SU-DHL-6 (cell line): ENCODE results near the gene TNNI2.

Experiments
- H2AFZ ChIP-seq: fragments of 200-600 bp; sonication (generic); 2 replicates; pipeline ENCODE4 v1.6.1; 2014; ENCODE audit warnings: low read depth, mild to moderate bottlenecking, moderate library complexity, mixed read lengths, antibody characterized with exemption, low read length; ENCODE audit not compliant: severe bottlenecking
- H3F3A ChIP-seq: fragments of 200-600 bp; shearing (Covaris generic); 2 replicates; pipeline ENCODE4 v1.6.0; 2016; ENCODE audit warnings: antibody characterized with exemption, mild to moderate bottlenecking; ENCODE audit not compliant: insufficient read depth
- H3K27ac ChIP-seq: fragments of 200-600 bp; sonication (generic); 2 replicates; pipeline ENCODE4 v1.5.1; 2016; ENCODE audit warnings: low read depth, mild to moderate bottlenecking, low read length, moderate library complexity, mixed read lengths
- H3K27me3 ChIP-seq: fragments of 200-600 bp; sonication (generic), shearing (Covaris generic); 2 replicates; pipeline ENCODE4 v1.6.0; 2014; ENCODE audit warnings: mild to moderate bottlenecking, low read length
- H3K36me3 ChIP-seq: fragments of 200-600 bp; sonication (generic); 2 replicates; pipeline ENCODE4 v1.6.1; 2014; ENCODE audit warnings: mild to moderate bottlenecking, low read length, mixed read lengths
- H3K4me2 ChIP-seq: fragments of 300-600, 200-600 bp; shearing (Covaris generic), sonication (generic); 2 replicates; pipeline ENCODE4 v1.6.0; 2014; ENCODE audit warnings: low read length, low read depth, mild to moderate bottlenecking; ENCODE audit not compliant: poor library complexity, severe bottlenecking
- H3K4me3 ChIP-seq: fragments of 200-600 bp; sonication (generic); 2 replicates; pipeline ENCODE4 v1.5.1; 2014; ENCODE audit warnings: antibody characterized with exemption, low read length, mild to moderate bottlenecking, mixed read lengths; ENCODE audit not compliant: insufficient read depth, poor library complexity, severe bottlenecking
- H3K79me2 ChIP-seq: fragments of 200-600 bp; sonication (generic); 2 replicates; pipeline ENCODE4 v1.6.1; 2014; ENCODE audit warnings: mild to moderate bottlenecking, low read length, moderate library complexity; ENCODE audit not compliant: insufficient read depth
- H3K9ac ChIP-seq: fragments of 200-600 bp; sonication (generic); 2 replicates; pipeline ENCODE4 v1.7.0; 2014; ENCODE audit warnings: mild to moderate bottlenecking, low read length
- H3K9me2 ChIP-seq: fragments of 200-600 bp; sonication (generic); replicated peaks from 2 replicates; pipeline ENCODE4 v1.6.1; 2014; ENCODE audit warnings: low read length; ENCODE audit not compliant: insufficient read depth
- H3K9me3 ChIP-seq: fragments of 200-600 bp; sonication (generic); 2 replicates; pipeline ENCODE4 v1.6.1; 2014; ENCODE audit warnings: low read length, mixed read lengths; ENCODE audit not compliant: insufficient read depth
- H4K20me1 ChIP-seq: fragments of 200-600 bp; sonication (generic); 2 replicates; pipeline ENCODE4 v1.6.1; 2014; ENCODE audit warnings: low read depth, mild to moderate bottlenecking, antibody characterized with exemption, low read length, moderate library complexity, mixed read lengths
- EZH2phosphoT487 ChIP-seq: fragments of 200-600 bp; sonication (generic), shearing (Covaris generic); conservative IDR thresholded peaks from 2 replicates; pipeline ENCODE4 v1.6.1; 2018; ENCODE audit warnings: mild to moderate bottlenecking, antibody characterized with exemption, low read length, moderate library complexity, mixed read lengths
- TF ChIP-seq, protein P1 (sequence below): fragments of 200-600 bp; sonication (generic); IDR thresholded peaks from one replicate; pipeline ENCODE4 v1.5.1; 2017; ENCODE audit warnings: antibody characterized with exemption, mild to moderate bottlenecking, low read length, moderate library complexity; ENCODE audit not compliant: insufficient read depth, poor library complexity, severe bottlenecking

TNNI2 gene

DNA sequence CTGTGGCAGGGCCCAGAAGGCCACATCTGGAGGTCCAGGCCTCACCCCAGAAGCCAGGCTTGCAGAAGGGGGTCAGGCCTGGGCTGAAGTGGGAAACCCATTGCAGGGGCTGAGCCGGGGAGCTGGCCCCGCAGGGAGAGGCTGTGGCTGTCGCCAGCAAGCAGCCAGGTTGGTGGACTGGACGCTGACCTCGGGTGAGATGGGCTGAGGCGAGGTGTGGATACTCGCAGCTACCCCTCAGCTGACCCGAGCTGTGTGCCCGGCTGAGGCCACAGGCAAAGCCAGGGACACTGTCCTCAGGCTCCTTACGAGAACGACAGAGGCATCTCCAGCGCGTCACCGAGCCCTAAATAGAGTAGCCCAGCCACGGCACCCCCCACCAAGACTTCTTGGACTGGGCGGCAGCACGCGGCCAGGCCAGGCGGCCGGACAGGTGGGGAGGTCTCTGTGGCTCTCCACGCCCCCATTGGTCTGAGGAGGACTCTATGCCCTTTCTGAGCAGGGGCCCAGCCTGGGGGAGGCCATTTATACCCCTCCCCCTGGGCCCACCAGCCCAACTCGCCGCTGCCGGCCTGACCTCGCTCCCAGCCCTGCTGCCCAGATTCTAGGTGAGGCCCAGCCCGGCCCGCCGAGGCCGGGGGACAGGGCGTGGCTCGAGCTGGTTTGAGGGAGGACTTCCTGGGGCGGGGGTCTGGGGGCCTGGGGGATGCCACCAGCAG is at the start of gene TNNI2:
TNNI2 (plus strand) TSS at position 556 of the 719 bp plus-strand sequence. CDS start 716 bp downstream, outside the sequence.
- Histone ChIP-seq H3K79me2 (no peaks in the 10 kb centered on the region), H4K20me1 (no peaks in the 10 kb centered on the region), H3K27ac (peak within 1 kb of the TSS; percentile 64; the same call in 1 of the 2 replicates), H3K36me3 (no peaks in the 10 kb centered on the region), H2AFZ (no peak within 1 kb of the TSS), H3K27me3 (no peaks in the 10 kb centered on the region), H3F3A (no peaks in the 10 kb centered on the region), H3K9me2 (no peaks in the 10 kb centered on the region), H3K9me3 (no peaks in the 10 kb centered on the region), H3K4me2 (peak within 1 kb of the TSS; percentile 32), H3K9ac (no peak within 1 kb of the TSS; the same call in 1 of the 2 replicates), H3K4me3 (no peak within 1 kb of the TSS)
- TF ChIP-seq, protein P1, sequence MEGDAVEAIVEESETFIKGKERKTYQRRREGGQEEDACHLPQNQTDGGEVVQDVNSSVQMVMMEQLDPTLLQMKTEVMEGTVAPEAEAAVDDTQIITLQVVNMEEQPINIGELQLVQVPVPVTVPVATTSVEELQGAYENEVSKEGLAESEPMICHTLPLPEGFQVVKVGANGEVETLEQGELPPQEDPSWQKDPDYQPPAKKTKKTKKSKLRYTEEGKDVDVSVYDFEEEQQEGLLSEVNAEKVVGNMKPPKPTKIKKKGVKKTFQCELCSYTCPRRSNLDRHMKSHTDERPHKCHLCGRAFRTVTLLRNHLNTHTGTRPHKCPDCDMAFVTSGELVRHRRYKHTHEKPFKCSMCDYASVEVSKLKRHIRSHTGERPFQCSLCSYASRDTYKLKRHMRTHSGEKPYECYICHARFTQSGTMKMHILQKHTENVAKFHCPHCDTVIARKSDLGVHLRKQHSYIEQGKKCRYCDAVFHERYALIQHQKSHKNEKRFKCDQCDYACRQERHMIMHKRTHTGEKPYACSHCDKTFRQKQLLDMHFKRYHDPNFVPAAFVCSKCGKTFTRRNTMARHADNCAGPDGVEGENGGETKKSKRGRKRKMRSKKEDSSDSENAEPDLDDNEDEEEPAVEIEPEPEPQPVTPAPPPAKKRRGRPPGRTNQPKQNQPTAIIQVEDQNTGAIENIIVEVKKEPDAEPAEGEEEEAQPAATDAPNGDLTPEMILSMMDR: no peak
- no peak for TF ChIP-seq EZH2phosphoT487

- no peak overlapping the region for H3K4me2 ChIP-seq
- TF ChIP-seq EZH2phosphoT487: no peak
- H3K9ac ChIP-seq: no peak overlapping the region
- no peaks in the 10 kb centered on the region for H3K27me3 ChIP-seq
- no peaks in the 10 kb centered on the region for H3K9me2 ChIP-seq
- H3K4me3 ChIP-seq: no peak overlapping the region
- H3K27ac ChIP-seq: no peak overlapping the region
- no peaks in the 10 kb centered on the region for H3K79me2 ChIP-seq
- H3K36me3 ChIP-seq: no peaks in the 10 kb centered on the region
- no peaks in the 10 kb centered on the region for H3K9me3 ChIP-seq
- no peaks in the 10 kb centered on the region for H3F3A ChIP-seq
- no peak overlapping the region for H2AFZ ChIP-seq
- peaks cover 5% of the 10 kb centered on the region; the same call in 1 of the 2 replicates for H4K20me1 ChIP-seq
These were observed 46.9 kb upstream of the TNNI2 start for GRCh38 chr11:1791912-1792311.

- H3K9me2 ChIP-seq: no peaks in the 10 kb centered on the region
- no peak overlapping the region for H3K4me3 ChIP-seq
- no peaks in the 10 kb centered on the region for H3K9me3 ChIP-seq
- H3K27ac ChIP-seq: no peak overlapping the region
- H3K79me2 ChIP-seq: no peaks in the 10 kb centered on the region
- no peak overlapping the region for H3K9ac ChIP-seq
- H2AFZ ChIP-seq: no peak overlapping the region
- no peaks in the 10 kb centered on the region for H3F3A ChIP-seq
- H3K36me3 ChIP-seq: no peaks in the 10 kb centered on the region
- TF ChIP-seq EZH2phosphoT487: no peak
- TF ChIP-seq, protein P1: no peak
- no peak overlapping the region for H3K4me2 ChIP-seq
- peaks cover 5% of the 10 kb centered on the region; the same call in 1 of the 2 replicates for H4K20me1 ChIP-seq
- no peaks in the 10 kb centered on the region for H3K27me3 ChIP-seq
These were observed 46.3 kb upstream of the TNNI2 start for GRCh38 chr11:1792461-1792860.

DNA sequence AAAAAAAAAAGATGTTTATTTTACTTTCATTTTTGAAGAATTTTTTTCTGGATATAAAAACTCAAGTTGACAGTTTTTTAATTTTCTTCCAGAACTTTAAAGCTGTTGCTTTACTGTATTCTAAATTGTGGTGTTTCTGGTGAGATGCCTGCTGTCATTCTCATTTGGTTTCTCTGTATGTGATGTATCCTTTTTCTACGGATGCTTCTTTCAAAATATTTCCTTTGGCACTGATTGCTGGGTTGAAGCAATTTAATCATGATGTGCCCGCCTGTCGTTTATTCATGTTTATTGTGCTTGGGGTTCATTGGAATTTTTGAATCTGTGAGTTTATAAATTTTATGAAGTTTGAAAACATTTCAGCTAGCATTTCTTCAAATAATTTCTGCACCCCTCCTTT is 45.7 kb upstream of the TNNI2 start:
- Histone ChIP-seq H4K20me1 (peaks cover 5% of the 10 kb centered on the region; the same call in 1 of the 2 replicates), H3K4me2 (no peak overlapping the region), H3K79me2 (no peaks in the 10 kb centered on the region), H3K27ac (no peak overlapping the region), H2AFZ (no peak overlapping the region), H3K4me3 (no peak overlapping the region), H3K36me3 (no peaks in the 10 kb centered on the region), H3K9me3 (no peaks in the 10 kb centered on the region), H3K9ac (no peak overlapping the region), H3K9me2 (no peaks in the 10 kb centered on the region), H3K27me3 (no peaks in the 10 kb centered on the region), H3F3A (no peaks in the 10 kb centered on the region)
- no peak for TF ChIP-seq EZH2phosphoT487
- TF ChIP-seq, protein P1: no peak
